GM18861 (cell line): ENCODE results near the gene ZNF654.
"Not testable (repeated sequence)": the region's sequence is repeated elsewhere in the genome, so short reads cannot be mapped to it uniquely, and the experiment has no call there.

Source experiments
- ATAC-seq: cut with Tn5 transposase; IDR thresholded peaks from one replicate; pipeline ENCODE4 v1.9.1; 2021; ENCODE audit not compliant: unreplicated experiment

Gene ZNF654

GRCh38 chr3:88059380-88060170 is 520 bp downstream of the ZNF654 start:
- peak; percentile 3 for ATAC-seq

- no peak for ATAC-seq
Measured at GRCh38 chr3:88061746-88062145, 2.7 kb downstream of the ZNF654 start.

GRCh38 chr3:88075072-88075471 is 16.0 kb downstream of the ZNF654 start:
- ATAC-seq: no peak

GRCh38 chr3:88075497-88075896 is 16.4 kb downstream of the ZNF654 start:
- no peak for ATAC-seq

GRCh38 chr3:88076712-88077111 is 17.7 kb downstream of the ZNF654 start:
- ATAC-seq: no peak

GRCh38 chr3:88078932-88079331 is 19.9 kb downstream of the ZNF654 start:
- no peak for ATAC-seq

- ATAC-seq: no peak
Measured at GRCh38 chr3:88082854-88083253, 23.8 kb downstream of the ZNF654 start.

- no peak for ATAC-seq
Measured at GRCh38 chr3:88084097-88084501, 25.0 kb downstream of the ZNF654 start.

- no peak for ATAC-seq
Measured at GRCh38 chr3:88090681-88091080, 31.6 kb downstream of the ZNF654 start.

- no peak for ATAC-seq
Measured at GRCh38 chr3:88092270-88092669, 33.2 kb downstream of the ZNF654 start.

- ATAC-seq: no peak
Measured at GRCh38 chr3:88093266-88093665, 34.2 kb downstream of the ZNF654 start.

- ATAC-seq: no peak
Measured at GRCh38 chr3:88101142-88101541, 42.1 kb downstream of the ZNF654 start.

- no peak for ATAC-seq
Measured at GRCh38 chr3:88105325-88105724, 46.3 kb downstream of the ZNF654 start.

- ATAC-seq: no peak
Measured at GRCh38 chr3:88112289-88112688, 53.2 kb downstream of the ZNF654 start.

- peak; percentile 89 for ATAC-seq
Measured at GRCh38 chr3:88113311-88114162, 54.5 kb downstream of the ZNF654 start.

GRCh38 chr3:88114878-88115549 is 56.0 kb downstream of the ZNF654 start:
- ATAC-seq: no peak

- ATAC-seq: no peak
Measured at GRCh38 chr3:88117683-88118082, 58.6 kb downstream of the ZNF654 start.

GRCh38 chr3:88118603-88119002 is 59.5 kb downstream of the ZNF654 start:
- ATAC-seq: not testable (repeated sequence)

- no peak for ATAC-seq
Measured at GRCh38 chr3:88123526-88123925, 64.5 kb downstream of the ZNF654 start.

GRCh38 chr3:88131695-88132094 is 72.6 kb downstream of the ZNF654 start:
- no peak for ATAC-seq

GRCh38 chr3:88132894-88133293 is 73.8 kb downstream of the ZNF654 start:
- ATAC-seq: no peak
